ENCODE data around the gene FCN2. TPM values are rescaled to one million over a fixed set of nuclear protein-coding genes. Genes with fewer than 3 reads are reported as not detected.

Gene FCN2
- polyA plus RNA-seq, 3 donors, result 0.84 to 4.1 (median 3.1) TPM

DNA sequence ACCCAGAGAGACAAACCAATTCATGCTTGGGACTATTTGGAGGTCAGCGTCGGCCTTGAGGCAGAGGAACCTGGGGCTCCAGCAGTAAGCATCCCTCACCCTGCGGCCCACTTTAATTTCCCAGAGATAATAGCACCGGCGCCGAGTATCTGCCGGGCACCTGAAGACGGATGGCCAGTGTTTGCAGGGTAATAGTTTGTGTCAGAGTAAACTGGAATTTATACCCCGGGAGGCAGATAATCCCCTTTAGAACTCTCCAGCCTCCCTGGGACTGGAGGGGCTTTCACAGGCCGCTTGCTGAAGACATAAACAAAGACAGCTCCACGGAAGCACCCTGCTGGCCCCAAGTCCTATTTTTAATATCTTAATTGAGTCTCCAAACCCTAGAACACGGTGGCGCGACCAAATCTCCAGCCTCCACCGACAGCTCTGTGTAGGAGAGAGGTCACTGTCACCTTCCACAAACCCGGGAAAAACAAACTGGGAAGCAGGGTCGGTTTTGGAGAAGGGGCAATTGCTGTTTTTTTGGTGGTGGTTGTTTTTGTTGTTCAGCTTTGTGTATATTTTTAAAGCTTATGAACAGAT lies 54.5 kb downstream of the FCN2 start:
- 65 to 76% (median 72%) methylated on average over 17 of the region's 17 CpGs for WGBS, 3 donors
- H3K27ac ChIP-seq (ENCODE audit: low read depth, low read length), result no peak overlapping the region

DNA sequence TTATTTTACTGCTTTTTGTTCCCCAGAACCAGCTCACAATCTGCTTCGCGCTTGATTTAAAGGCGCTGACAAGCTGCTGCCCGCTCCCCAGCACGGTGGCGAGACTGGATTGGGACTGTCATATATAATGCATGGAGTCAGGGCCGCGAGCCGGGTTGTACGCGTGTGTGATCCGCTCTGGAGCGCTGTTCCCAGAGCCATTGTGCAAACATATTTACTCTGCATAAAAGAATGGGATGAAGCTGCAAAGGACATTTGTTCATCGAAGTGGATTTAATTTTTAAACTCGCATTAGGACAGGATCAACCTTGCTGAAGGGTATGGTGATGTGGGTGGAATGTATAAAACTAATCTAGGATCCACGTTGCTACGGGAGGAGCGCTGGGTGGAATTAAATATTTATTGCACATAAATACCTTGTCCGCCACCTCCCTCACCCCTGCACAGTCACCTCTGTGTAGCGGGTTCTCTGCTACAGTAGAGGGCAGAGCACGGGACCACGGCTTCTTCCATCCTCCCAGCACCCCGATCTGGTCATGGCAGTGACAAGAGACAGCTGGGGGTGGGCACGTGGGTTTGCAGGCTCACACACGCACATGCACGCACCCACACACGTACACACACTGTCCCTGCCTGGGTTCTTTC lies 55.2 kb downstream of the FCN2 start:
- WGBS, 3 donors, result 82 to 87% (median 82%) methylated on average over 27 of the region's 27 CpGs

DNA sequence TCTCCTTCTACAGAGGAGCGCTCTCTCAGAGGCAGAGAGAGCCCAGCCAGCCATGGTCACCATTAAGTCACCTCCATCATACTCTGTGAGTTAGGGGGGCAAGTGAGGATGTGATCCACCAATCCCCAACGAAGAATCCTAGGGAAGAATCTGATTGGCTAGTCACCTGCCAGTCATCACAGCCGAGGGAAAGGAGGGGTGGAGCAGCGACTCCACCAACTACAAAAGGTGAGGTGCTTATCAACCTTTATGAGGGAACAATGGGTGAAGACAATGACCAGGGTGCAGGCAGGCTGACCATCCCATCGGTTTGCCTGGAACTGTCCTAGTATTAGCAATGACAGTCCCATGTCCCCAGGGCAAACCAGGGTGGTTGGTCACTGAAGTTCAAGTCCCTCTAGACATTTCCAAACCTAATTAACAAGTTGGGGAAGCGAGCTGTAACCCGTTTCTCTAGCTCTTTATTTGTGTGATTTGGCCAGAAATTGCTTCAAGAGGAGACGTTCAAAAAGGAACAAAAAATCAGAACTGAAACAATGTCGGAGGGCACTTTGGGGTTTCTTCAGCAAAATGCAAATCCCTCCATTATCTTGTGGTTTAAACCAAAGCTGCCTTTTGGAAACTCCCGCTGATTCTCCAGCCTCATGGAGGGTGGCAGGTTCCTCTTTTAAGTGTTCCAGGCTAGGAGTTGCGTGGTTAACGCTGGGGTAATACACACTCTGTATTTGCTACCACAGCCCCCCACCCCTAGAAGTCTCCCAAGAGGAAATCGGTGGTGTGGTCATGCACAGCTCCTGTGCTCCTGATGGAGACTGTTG lies 55.9 kb downstream of the FCN2 start:
- 67 to 74% (median 67%) methylated on average over 13 of the region's 13 CpGs for WGBS, 3 donors

More for the DNA sequence above, 55.2 kb downstream of the FCN2 start:
- H3K27ac ChIP-seq (ENCODE audit: low read depth, low read length), result no peak overlapping the region

More for the DNA sequence above, 55.9 kb downstream of the FCN2 start:
- H3K27ac ChIP-seq (ENCODE audit: low read depth, low read length), result no peak overlapping the region

Other genes starting within 250 kb of the FCN2 start
- gene COL5A1, start 239.0 kb upstream of the FCN2 start, polyA plus RNA-seq, result 10 to 100 TPM in 2 of 3 donors, 1 to 10 TPM in 1; 7.0 to 53.3 (median 28.0) TPM
- 10 to 100 TPM in 1 of 3 donors, 1 to 10 TPM in 2; 1.7 to 43.4 (median 7.0) TPM for gene FCN1, start 37.1 kb downstream of the FCN2 start, polyA plus RNA-seq
- 10 to 100 TPM in 2 of 3 donors, 1 to 10 TPM in 1; 6.5 to 24.8 (median 15.2) TPM for gene OLFM1, start 206.9 kb downstream of the FCN2 start, polyA plus RNA-seq